IgD-negative memory B cell (primary cell): ENCODE data around the gene CNOT6. TPM values are rescaled to one million over a fixed set of nuclear protein-coding genes. Genes with fewer than 3 reads are reported as not detected.
A peak's percentile ranks its signal among the peaks of the same experiment; 100 is the strongest.
"Not testable (repeated sequence)": the region's sequence is repeated elsewhere in the genome, so short reads cannot be mapped to it uniquely, and the experiment has no call there.

ENCODE experiments used
- H3K27ac Mint-ChIP-seq, 3 donors: one replicate each; pipeline ENCODE4 v1.8.0; 2020 to 2022; ENCODE audit warnings: mild to moderate bottlenecking in 3 of 3, mixed read lengths in 3 of 3, moderate library complexity in 1 of 3
- H3K27me3 Mint-ChIP-seq: one replicate; pipeline ENCODE4 v1.8.0; 2021; ENCODE audit warnings: mixed read lengths
- H3K36me3 Mint-ChIP-seq: one replicate; pipeline ENCODE4 v1.8.0; 2020; ENCODE audit warnings: mild to moderate bottlenecking, mixed read lengths
- H3K4me1 Mint-ChIP-seq, 3 donors: one replicate each; pipeline ENCODE4 v1.8.0; 2020 to 2022; ENCODE audit warnings: mixed read lengths in 3 of 3, mild to moderate bottlenecking in 1 of 3
- H3K4me3 Mint-ChIP-seq, 4 donors: one replicate each; pipeline ENCODE4 v1.8.0; 2020 to 2022; ENCODE audit warnings: mild to moderate bottlenecking in 4 of 4, mixed read lengths in 4 of 4, moderate library complexity in 3 of 4
- H3K9me3 Mint-ChIP-seq, 3 donors: one replicate each; pipeline ENCODE4 v1.8.0; 2020 to 2021; ENCODE audit warnings: mixed read lengths in 3 of 3, mild to moderate bottlenecking in 1 of 3
- polyA plus RNA-seq: library from polyadenylated mRNA; unstranded; fragments of 300-500 nt; fragmentation: Illumina TruSeq; gene quantifications from one replicate; pipeline ENCODE4 v1.2.3, GENCODE V29; 2021

Gene CNOT6
- 6.3 TPM for polyA plus RNA-seq

GRCh38 chr5:180494060-180494509, at the start of gene CNOT6:
Gene CNOT6 (plus strand): TSS chr5:180494379. CDS start chr5:180529277, 34,898 bp downstream.
- Mint-ChIP-seq H3K36me3 (peaks cover 2% of the 10 kb centered on the region), H3K27me3 (no peaks in the 10 kb centered on the region), H3K9me3 (no peaks in the 10 kb centered on the region), H3K4me1 (peaks cover 15 to 21% (median 20%) of the 10 kb centered on the region in 3 donors), H3K4me3 (peak within 1 kb of the TSS; percentile 89 to 99 (median 96)), H3K27ac (peak within 1 kb of the TSS; percentile 89 to 94 (median 93))

- Mint-ChIP-seq H3K36me3 (no peaks in the 10 kb centered on the region), H3K27me3 (peaks cover 7% of the 10 kb centered on the region), H3K27ac (no peak overlapping the region), H3K9me3 (peaks cover 0 to 2% (median 1%) of the 10 kb centered on the region in 3 donors), H3K4me3 (no peak overlapping the region), H3K4me1 (peaks cover 0 to 5% (median 0%) of the 10 kb centered on the region in 3 donors)
These were observed 39.4 kb upstream of the CNOT6 start for GRCh38 chr5:180454752-180455151.

- H3K27me3 Mint-ChIP-seq = peaks cover 7% of the 10 kb centered on the region
These were observed 38.3 kb upstream of the CNOT6 start for GRCh38 chr5:180455872-180456271.

GRCh38 chr5:180456792-180457191, 37.4 kb upstream of the CNOT6 start:
- Mint-ChIP-seq H3K4me3 (peak overlapping the region in 1 of 4 donors; percentile 29), H3K27me3 (no peaks in the 10 kb centered on the region), H3K9me3 (peaks cover 0 to 2% (median 1%) of the 10 kb centered on the region in 3 donors), H3K36me3 (no peaks in the 10 kb centered on the region), H3K27ac (no peak overlapping the region), H3K4me1 (peaks cover 0 to 5% (median 0%) of the 10 kb centered on the region in 3 donors)

More at GRCh38 chr5:180455872-180456271, 38.3 kb upstream of the CNOT6 start:
- Mint-ChIP-seq H3K9me3 (peaks cover 0 to 2% (median 1%) of the 10 kb centered on the region in 3 donors), H3K36me3 (no peaks in the 10 kb centered on the region), H3K4me1 (peaks cover 0 to 5% (median 0%) of the 10 kb centered on the region in 3 donors), H3K4me3 (no peak overlapping the region), H3K27ac (no peak overlapping the region)

GRCh38 chr5:180458852-180459673, 35.1 kb upstream of the CNOT6 start:
- not testable (repeated sequence) for H3K27ac Mint-ChIP-seq, H3K27me3 Mint-ChIP-seq, H3K4me3 Mint-ChIP-seq, H3K36me3 Mint-ChIP-seq, H3K4me1 Mint-ChIP-seq, H3K9me3 Mint-ChIP-seq

- H3K4me3 Mint-ChIP-seq, H3K36me3 Mint-ChIP-seq, H3K27me3 Mint-ChIP-seq, H3K27ac Mint-ChIP-seq, H3K9me3 Mint-ChIP-seq, H3K4me1 Mint-ChIP-seq: not testable (repeated sequence)
These were observed 34.5 kb upstream of the CNOT6 start for GRCh38 chr5:180459674-180460142.

GRCh38 chr5:180460834-180461233, 33.3 kb upstream of the CNOT6 start:
- Mint-ChIP-seq H3K4me1 (peaks cover 0 to 5% (median 0%) of the 10 kb centered on the region in 3 donors), H3K4me3 (no peak overlapping the region), H3K9me3 (peaks cover 0 to 5% (median 2%) of the 10 kb centered on the region in 3 donors), H3K36me3 (no peaks in the 10 kb centered on the region), H3K27ac (peak overlapping the region in 1 of 3 donors; percentile 25), H3K27me3 (peaks cover 1% of the 10 kb centered on the region)

GRCh38 chr5:180461303-180461702, 32.9 kb upstream of the CNOT6 start:
- no peaks in the 10 kb centered on the region for H3K36me3 Mint-ChIP-seq
- peaks cover 0 to 5% (median 0%) of the 10 kb centered on the region in 3 donors for H3K4me1 Mint-ChIP-seq
- H3K27ac Mint-ChIP-seq = no peak overlapping the region
- H3K9me3 Mint-ChIP-seq = peaks cover 0 to 5% (median 2%) of the 10 kb centered on the region in 3 donors
- no peak overlapping the region for H3K4me3 Mint-ChIP-seq
- H3K27me3 Mint-ChIP-seq = peaks cover 1% of the 10 kb centered on the region

- Mint-ChIP-seq H3K27ac (peak overlapping the region in 1 of 3 donors; percentile 19), H3K4me1 (no peaks in the 10 kb centered on the region), H3K27me3 (peaks cover 1% of the 10 kb centered on the region), H3K36me3 (no peaks in the 10 kb centered on the region), H3K9me3 (peaks cover 0 to 3% (median 2%) of the 10 kb centered on the region in 3 donors), H3K4me3 (no peak overlapping the region)
These were observed 30.8 kb upstream of the CNOT6 start for GRCh38 chr5:180463216-180463900.

GRCh38 chr5:180463916-180464602, 30.1 kb upstream of the CNOT6 start:
- Mint-ChIP-seq H3K4me3 (no peak overlapping the region), H3K36me3 (no peaks in the 10 kb centered on the region)

GRCh38 chr5:180464603-180464970, 29.6 kb upstream of the CNOT6 start:
- H3K27ac Mint-ChIP-seq = no peak overlapping the region
- H3K4me1 Mint-ChIP-seq = no peaks in the 10 kb centered on the region
- peaks cover 1% of the 10 kb centered on the region for H3K27me3 Mint-ChIP-seq
- no peak overlapping the region for H3K4me3 Mint-ChIP-seq
- no peaks in the 10 kb centered on the region for H3K36me3 Mint-ChIP-seq
- peaks cover 0 to 3% (median 0%) of the 10 kb centered on the region in 3 donors for H3K9me3 Mint-ChIP-seq

More at GRCh38 chr5:180463916-180464602, 30.1 kb upstream of the CNOT6 start:
- H3K9me3 Mint-ChIP-seq = peaks cover 0 to 3% (median 0%) of the 10 kb centered on the region in 3 donors
- peaks cover 1% of the 10 kb centered on the region for H3K27me3 Mint-ChIP-seq
- H3K4me1 Mint-ChIP-seq = no peaks in the 10 kb centered on the region
- H3K27ac Mint-ChIP-seq = no peak overlapping the region

GRCh38 chr5:180465052-180465451, 29.1 kb upstream of the CNOT6 start:
- H3K4me1 Mint-ChIP-seq, H3K9me3 Mint-ChIP-seq, H3K4me3 Mint-ChIP-seq, H3K36me3 Mint-ChIP-seq, H3K27me3 Mint-ChIP-seq, H3K27ac Mint-ChIP-seq: not testable (repeated sequence)

- Mint-ChIP-seq H3K27me3 (peaks cover 7% of the 10 kb centered on the region), H3K9me3 (peaks cover 0 to 3% (median 0%) of the 10 kb centered on the region in 3 donors), H3K27ac (no peak overlapping the region), H3K4me1 (peaks cover 0 to 2% (median 2%) of the 10 kb centered on the region in 3 donors), H3K36me3 (no peaks in the 10 kb centered on the region), H3K4me3 (no peak overlapping the region)
These were observed 27.9 kb upstream of the CNOT6 start for GRCh38 chr5:180466316-180466715.

- peaks cover 0 to 3% (median 0%) of the 10 kb centered on the region in 3 donors for H3K9me3 Mint-ChIP-seq
- peak overlapping the region in 1 of 3 donors; percentile 40 for H3K27ac Mint-ChIP-seq
- H3K27me3 Mint-ChIP-seq = peaks cover 7% of the 10 kb centered on the region
- H3K4me3 Mint-ChIP-seq = no peak overlapping the region
- no peaks in the 10 kb centered on the region for H3K36me3 Mint-ChIP-seq
- peaks cover 0 to 2% (median 2%) of the 10 kb centered on the region in 3 donors for H3K4me1 Mint-ChIP-seq
These were observed 26.9 kb upstream of the CNOT6 start for GRCh38 chr5:180467028-180467975.
